Esophagus muscularis mucosa (tissue), 4 donors: ENCODE measurements around the gene CLBA1. TPM values are rescaled to one million over a fixed set of nuclear protein-coding genes. Genes with fewer than 3 reads are reported as not detected.

ENCODE experiments used
- DNase-seq: peaks from one replicate; pipeline ENCODE4 v3.0.0-alpha.2; 2017; ENCODE audit errors: extremely low spot score
- H3K27ac ChIP-seq, 4 donors: fragments of 200-600 bp; sonication (generic); replicated peaks in 1 of 4; 1 replicate in 3 of 4; 2 replicates in 1 of 4; pipeline ENCODE4 v1.5.1; 2016 to 2019; ENCODE audit warnings: mild to moderate bottlenecking in 1 of 4
- H3K27me3 ChIP-seq, 4 donors: fragments of 200-600 bp; sonication (generic); one replicate each; pipeline versions ENCODE4 v1.5.1 to v1.6.0; 2016 to 2019
- H3K36me3 ChIP-seq, 4 donors: fragments of 200-600 bp; sonication (generic); one replicate each; pipeline ENCODE4 v1.5.1; 2016 to 2019
- H3K4me1 ChIP-seq, 4 donors: fragments of 200-600 bp; sonication (generic); one replicate each; pipeline ENCODE4 v1.5.1; 2016 to 2019
- H3K4me3 ChIP-seq, 4 donors: fragments of 200-600 bp; sonication (generic); 1 replicate in 2 of 4; 2 replicates in 2 of 4; pipeline ENCODE4 v1.5.1; 2016 to 2019; ENCODE audit warnings: mild to moderate bottlenecking in 4 of 4, moderate library complexity in 1 of 4
- H3K9me3 ChIP-seq, 4 donors: fragments of 200-600 bp; sonication (generic); 1 replicate in 3 of 4; 2 replicates in 1 of 4; pipeline ENCODE4 v1.5.1; 2016 to 2019
- CTCF ChIP-seq, 3 experiments: fragments of 200-600 bp in 2 of 3; fragments of 450-650 bp in 1 of 3; sonication (generic) in 2 of 3; IDR thresholded peaks; one replicate each; pipeline ENCODE4 v1.5.1; 2017 to 2019; ENCODE audit warnings: antibody characterized with exemption in 3 of 3, mild to moderate bottlenecking in 2 of 3, moderate library complexity in 1 of 3
- EP300 ChIP-seq: sonication (generic); formaldehyde crosslinking; IDR thresholded peaks from one replicate; pipeline ENCODE4 v1.6.1; 2017; ENCODE audit warnings: antibody characterized with exemption
- POLR2A ChIP-seq: fragments of 450-650 bp; IDR thresholded peaks from one replicate; pipeline ENCODE4 v1.6.1; 2017; ENCODE audit warnings: antibody characterized with exemption, moderate library complexity, mild to moderate bottlenecking, low read depth
- POLR2AphosphoS5 ChIP-seq, 2 donors: sonication (generic); formaldehyde crosslinking; IDR thresholded peaks; one replicate each; pipeline ENCODE4 v1.6.1; 2017; ENCODE audit warnings: antibody characterized with exemption in 2 of 2
- WGBS: methylation state at CpG from one replicate; pipeline ENCODE4 v1.1.5; 2018; 5-methylcytosine and 5-hydroxymethylcytosine counted together
- intact Hi-C: fragments of 100-400 bp; cut with DNase I; formaldehyde crosslinking; loops from one replicate; pipeline ENCODE4 v1.15.1; 2023
- total RNA-seq, 4 donors: library from RNA; depleted of rRNA; stranded (reverse); fragments of >200 nt; gene quantifications; one replicate each; pipeline versions ENCODE4 v1.1.0 to v1.2.1, GENCODE V29; 2016

Gene CLBA1
- total RNA-seq, 4 donors from 2014 or later: 3.7 to 9.8 (median 6.7) TPM

DNA sequence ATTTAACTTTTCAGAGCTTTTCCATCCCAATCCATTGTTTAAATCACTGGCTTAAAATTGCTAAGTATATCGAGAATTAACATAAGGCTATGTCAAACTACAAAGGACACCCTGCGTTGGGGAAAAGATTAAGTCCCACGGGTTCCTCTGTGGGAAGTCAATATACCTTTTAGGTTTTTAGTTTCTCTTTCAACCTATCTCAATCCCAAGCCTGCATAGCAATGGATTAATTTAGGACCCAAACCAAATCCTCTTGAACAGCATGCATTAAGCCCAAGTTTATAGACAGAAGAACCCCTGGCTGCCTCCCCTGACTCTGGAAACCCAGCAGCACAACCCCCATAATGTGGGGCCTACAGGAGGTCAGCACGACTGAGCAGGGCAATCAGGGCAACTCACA, 29.0 kb downstream of the CLBA1 start:
- DNase-seq: no peak
- Histone ChIP-seq H3K27me3 (no peaks in the 10 kb centered on the region), H3K4me1 (peaks cover 12 to 40% (median 34%) of the 10 kb centered on the region in 4 donors), H3K4me3 (no peak overlapping the region), H3K36me3 (peaks cover 3 to 22% (median 20%) of the 10 kb centered on the region in 4 donors), H3K9me3 (no peaks in the 10 kb centered on the region), H3K27ac (no peak overlapping the region)
- no peak for TF ChIP-seq CTCF (IDR thresholded peaks at IDR 0.05)
- TF ChIP-seq POLR2A: no peak
- TF ChIP-seq EP300: no peak
- TF ChIP-seq POLR2AphosphoS5 (IDR thresholded peaks at IDR 0.05): no peak
- 80% methylated on average over 4 of the region's 4 CpGs for WGBS
- intact Hi-C loops: no loop called here

DNA sequence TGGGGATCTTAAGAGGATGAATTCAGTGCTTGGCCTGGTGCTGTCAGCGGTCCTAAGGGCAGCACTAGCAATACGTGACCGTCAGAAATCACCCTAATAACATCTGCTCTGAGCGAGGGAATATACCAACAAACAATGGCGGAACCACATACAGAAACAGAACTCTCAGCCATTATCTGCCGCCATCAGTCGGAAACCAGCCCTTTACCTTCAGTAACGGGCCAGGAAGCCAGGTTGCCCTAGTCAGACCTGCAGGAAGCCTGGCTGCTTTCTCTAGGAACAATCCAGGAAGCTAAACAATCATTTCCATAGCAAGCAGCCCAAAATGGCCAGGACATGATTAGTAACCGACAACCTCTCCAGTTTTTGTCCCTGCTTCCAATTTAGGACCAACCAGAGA, 29.7 kb downstream of the CLBA1 start:
- H3K4me3 ChIP-seq: no peak overlapping the region
- H3K27me3 ChIP-seq: no peaks in the 10 kb centered on the region
- no peak overlapping the region for H3K27ac ChIP-seq
- intact Hi-C loops: no loop called here
- 86% methylated on average over 9 of the region's 9 CpGs for WGBS
- peaks cover 18 to 46% (median 40%) of the 10 kb centered on the region in 4 donors for H3K4me1 ChIP-seq
- peaks cover 0 to 17% (median 15%) of the 10 kb centered on the region in 4 donors for H3K36me3 ChIP-seq
- H3K9me3 ChIP-seq: no peaks in the 10 kb centered on the region
- TF ChIP-seq POLR2A: no peak
- no peak for TF ChIP-seq EP300
- no peak for TF ChIP-seq CTCF (IDR thresholded peaks at IDR 0.05)
- no peak for TF ChIP-seq POLR2AphosphoS5 (IDR thresholded peaks at IDR 0.05)
- no peak for DNase-seq

DNA sequence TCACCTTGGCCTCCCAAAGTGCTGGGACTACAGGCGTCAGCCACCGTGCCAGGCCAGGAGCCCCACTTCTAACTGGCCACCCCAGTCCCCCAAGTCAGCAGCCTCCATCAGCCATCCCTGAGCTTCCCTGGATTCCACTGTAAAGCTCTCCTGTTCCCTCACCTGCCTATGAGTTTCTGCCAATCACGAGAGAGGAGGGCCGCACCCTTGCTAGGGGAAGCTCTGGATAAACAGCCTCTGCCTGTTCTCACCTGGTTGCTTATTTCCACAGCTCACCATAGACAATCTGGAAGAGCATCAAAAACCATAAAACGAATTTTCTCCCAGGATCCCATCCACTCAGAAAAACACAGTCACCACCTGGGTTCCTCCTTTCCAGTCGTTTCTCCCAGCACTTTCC, 30.3 kb downstream of the CLBA1 start:
- 79% methylated on average over 6 of the region's 6 CpGs for WGBS
- intact Hi-C loops: no loop called here
- Histone ChIP-seq H3K9me3 (no peaks in the 10 kb centered on the region), H3K4me3 (no peak overlapping the region), H3K4me1 (peaks cover 19 to 51% (median 44%) of the 10 kb centered on the region in 4 donors), H3K27ac (no peak overlapping the region), H3K27me3 (no peaks in the 10 kb centered on the region), H3K36me3 (peaks cover 0 to 10% (median 9%) of the 10 kb centered on the region in 4 donors)
- no peak for DNase-seq
- TF ChIP-seq CTCF (IDR thresholded peaks at IDR 0.05): no peak
- TF ChIP-seq POLR2A: no peak
- TF ChIP-seq POLR2AphosphoS5 (IDR thresholded peaks at IDR 0.05): no peak
- TF ChIP-seq EP300: no peak

DNA sequence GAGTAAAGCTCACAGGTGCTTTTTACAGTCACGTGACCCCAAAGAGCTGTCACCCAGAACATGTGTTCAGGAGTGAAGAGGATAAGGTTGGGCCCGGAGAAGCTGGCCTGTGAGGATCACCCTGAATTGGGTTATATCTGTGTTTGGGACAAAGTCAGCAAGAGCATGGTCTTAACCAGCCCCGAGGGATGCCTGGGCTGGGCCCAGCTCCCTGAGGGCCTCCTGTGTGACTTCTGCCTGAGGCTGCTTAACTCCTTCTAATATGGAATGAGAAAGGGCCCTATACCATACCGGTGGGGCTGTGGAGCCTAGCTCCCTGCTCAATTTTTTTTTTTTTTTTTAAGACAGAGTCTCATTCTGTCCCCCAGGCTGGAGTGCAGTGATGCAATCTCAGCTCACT, 32.8 kb downstream of the CLBA1 start:
- intact Hi-C loops: no loop called here
- TF ChIP-seq EP300: no peak
- no peak for TF ChIP-seq CTCF (IDR thresholded peaks at IDR 0.05)
- no peak for TF ChIP-seq POLR2A
- TF ChIP-seq POLR2AphosphoS5 (IDR thresholded peaks at IDR 0.05): no peak
- no peaks in the 10 kb centered on the region for H3K9me3 ChIP-seq
- WGBS: 79% methylated on average over 4 of the region's 4 CpGs
- DNase-seq: no peak
- no peak overlapping the region for H3K4me3 ChIP-seq
- no peaks in the 10 kb centered on the region for H3K27me3 ChIP-seq
- peaks cover 23 to 50% (median 39%) of the 10 kb centered on the region in 4 donors for H3K4me1 ChIP-seq
- H3K36me3 ChIP-seq: no peaks in the 10 kb centered on the region
- no peak overlapping the region for H3K27ac ChIP-seq
